Inflammatory macrophage (primary cell): ENCODE measurements around the gene NAA10.
A peak's percentile ranks its signal among the peaks of the same experiment; 100 is the strongest.

Experiments
- DNase-seq, 2 donors: peaks; one replicate each; pipeline ENCODE4 v3.0.0-alpha.2; 2020 to 2022

The NAA10 gene

DNA sequence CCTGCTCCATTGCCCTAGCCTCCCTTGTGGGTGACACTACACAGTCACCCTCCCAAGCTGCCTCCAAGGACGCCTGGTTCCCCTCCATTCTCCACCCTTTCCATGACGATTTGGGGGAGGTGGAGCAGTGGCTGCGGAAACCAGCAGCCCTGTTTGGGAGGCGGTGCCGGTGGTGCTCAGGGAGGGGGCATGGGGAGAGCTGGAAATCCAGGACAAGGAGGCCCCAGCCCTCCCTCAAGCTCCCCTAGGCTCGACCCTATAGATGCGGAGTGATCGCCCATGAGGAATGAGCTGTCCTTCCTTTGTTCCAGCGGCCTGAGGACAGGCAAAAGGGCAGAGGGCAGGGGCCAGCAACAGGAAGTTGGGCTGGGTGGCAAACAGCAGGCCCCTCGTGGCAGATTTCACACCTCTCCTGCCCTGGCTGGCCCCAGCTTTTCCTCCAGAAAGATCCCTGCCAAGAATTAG is 13.2 kb upstream of the NAA10 start:
- no peak for DNase-seq

- peak; percentile 74 to 79 for DNase-seq
Observed at GRCh38 chrX:153947009-153947769, 12.4 kb upstream of the NAA10 start.

DNA sequence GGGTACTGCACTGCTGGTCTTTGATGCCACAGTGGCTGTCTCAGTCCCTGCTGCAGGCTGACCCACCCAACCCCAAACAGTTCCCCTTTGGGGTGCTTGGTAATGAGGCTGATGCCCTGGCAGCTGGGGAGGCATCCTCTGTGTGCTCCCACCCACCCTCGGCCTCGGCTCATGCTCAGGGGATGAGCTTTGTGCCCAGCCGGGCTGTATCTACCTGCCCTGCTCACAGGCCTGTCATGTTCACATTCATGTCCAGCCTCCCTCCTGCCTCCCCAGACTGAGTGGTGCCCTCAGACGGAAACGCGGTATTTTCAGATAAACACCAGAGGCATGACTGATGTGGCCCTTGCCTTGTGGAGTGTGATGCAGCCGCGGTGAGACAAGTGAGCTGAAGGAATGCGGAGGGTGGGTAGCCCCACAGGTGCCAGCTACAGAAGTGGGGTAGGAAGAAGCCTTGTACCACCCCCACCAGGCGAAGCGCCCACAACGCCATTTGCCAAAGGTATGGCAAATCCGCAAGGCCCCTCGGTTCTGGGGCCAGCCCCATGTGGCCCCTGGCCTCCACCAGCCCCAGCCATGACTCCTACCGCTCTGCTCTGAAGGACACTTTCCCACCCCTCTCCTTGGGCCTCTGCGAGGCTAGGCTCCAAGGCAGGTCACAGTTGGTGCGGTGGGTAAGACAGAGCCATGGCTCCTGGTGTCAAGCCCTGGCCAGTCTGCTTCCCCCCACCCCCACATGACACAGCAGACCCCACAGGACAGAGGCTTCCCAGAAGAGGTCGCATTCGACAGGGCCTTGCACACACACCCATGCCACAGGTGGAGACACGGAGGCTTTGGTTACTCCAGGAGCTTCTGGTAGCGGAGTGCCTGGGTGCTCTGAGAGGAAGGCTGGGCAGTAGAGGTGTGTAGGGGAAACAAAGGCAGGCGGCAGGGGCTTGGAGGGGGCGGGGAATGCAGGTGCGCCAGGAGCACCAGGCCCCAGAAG is 11.4 kb upstream of the NAA10 start:
- DNase-seq: no peak

DNA sequence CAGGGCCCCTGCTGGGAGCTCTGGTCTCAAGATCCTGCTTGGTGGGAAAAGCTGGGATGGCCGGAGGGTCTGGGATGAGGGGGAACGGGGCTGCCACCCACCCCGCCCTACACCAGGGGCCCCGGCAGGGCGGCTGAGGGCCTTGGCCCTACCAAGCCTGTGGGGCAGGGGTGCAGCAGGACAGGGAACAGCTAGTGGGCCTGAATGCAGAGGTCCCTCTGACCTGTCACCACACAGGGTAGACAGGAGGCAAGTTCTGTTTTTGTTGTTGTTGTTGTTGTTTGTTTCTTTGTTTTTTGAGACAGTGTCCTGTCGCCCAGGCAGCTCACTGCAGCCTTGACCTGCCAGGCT is 9.9 kb upstream of the NAA10 start:
- no peak for DNase-seq

GRCh38 chrX:153944140-153944799 is 9.4 kb upstream of the NAA10 start, which contains the start of gene RENBP:
TSS of gene RENBP (minus strand) at chrX:153944643. CDS start at chrX:153944610, 33 bp downstream.
- DNase-seq: peak; percentile 62 to 74

DNA sequence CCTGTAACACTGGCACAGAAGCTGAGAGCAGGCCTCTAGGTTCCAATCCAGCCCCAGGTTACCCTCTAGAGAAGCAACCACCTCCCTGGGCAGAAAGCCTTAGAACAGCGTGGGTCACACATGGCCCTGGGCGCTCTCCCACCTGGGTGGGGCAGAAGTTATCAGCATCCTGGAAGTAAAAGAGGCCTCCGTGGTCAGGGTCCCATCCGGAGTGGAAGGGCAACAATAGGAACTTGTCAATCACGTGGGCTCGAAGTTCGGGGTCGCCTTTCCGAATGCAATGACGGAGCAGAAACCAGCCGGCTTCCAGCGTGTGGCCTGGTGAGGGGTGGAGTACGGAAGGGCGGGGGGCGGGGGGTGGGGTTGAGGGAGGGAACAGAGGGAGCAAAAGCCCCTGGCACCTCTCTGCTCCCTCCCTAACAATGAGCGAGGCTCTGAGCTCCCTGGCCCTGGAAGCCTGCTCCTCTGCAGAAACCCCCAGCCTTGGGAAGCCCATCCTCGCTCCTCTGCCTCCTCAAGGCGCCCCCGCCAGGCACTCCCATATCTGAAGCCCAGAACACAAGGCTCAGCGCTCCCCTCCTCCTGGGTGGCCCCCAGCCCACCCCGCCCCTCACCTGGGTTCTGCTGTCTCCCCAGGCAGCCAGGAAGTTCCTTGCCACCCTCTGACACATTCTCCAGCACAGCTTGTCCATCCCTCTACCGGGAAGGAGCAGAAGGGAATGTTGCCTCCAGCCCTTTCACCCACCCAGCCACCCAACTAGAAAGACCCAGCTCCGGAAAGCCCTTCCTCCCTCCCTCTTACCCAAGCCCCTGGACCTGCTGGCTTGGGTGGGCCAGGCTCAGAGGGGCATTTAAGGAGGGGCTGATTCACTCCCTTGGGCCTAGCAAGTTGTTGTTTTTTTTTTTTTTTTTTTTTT is 6.8 kb upstream of the NAA10 start:
- DNase-seq: no peak

- DNase-seq: no peak
Observed at GRCh38 chrX:153939573-153939972, 4.7 kb upstream of the NAA10 start.

GRCh38 chrX:153938226-153938786 is 3.5 kb upstream of the NAA10 start:
- no peak for DNase-seq

- no peak for DNase-seq
Observed at GRCh38 chrX:153937056-153937455, 2.2 kb upstream of the NAA10 start.

DNA sequence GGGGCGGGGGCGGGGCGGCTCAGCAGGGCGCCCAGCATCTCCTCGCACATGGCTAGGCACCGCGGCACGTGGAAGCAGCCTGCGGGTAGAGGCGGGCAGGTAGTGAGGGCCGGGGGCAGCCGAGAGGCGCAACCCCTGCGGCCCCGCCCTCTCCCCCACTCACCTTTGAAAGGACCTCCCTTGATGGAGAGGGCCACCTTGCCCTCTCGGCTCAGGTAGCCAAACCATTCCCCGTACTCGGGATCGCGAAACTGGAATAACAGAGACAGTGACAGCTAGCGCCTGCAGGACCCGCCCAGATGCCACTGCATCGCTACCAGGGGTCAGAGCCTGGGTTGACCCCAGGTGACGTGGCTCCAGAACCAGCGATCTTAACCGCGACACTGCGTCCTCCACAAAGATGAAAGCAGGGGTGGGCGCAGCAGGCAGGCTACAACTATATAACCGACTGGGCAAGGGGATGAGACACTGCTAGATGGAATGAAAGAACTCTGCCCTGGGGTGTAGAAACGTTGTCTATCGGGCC is 552 bp upstream of the NAA10 start:
- peak in 1 of 2 donors; percentile 3 for DNase-seq

- no peak for DNase-seq
Observed at GRCh38 chrX:153934148-153934761, 582 bp downstream of the NAA10 start.

DNA sequence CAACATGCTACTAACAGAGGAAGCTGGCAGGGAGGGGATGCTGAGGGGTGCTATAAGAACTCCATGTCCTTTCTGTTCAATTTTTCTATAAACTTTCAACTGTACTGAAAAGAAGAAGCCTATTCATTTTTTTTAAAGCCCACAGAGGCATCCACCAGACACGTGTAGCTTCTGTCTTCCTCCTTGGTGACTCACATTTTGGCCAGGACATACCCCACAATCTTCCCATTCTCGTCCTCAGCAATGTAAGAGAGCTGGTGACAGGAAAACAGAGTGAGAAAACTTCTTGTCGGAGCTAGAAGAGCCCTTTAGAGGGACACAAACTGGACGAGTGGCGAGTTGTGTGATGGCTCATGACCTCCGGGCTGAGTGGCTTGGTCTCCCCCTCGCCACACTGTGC is 1.1 kb downstream of the NAA10 start:
- peak; percentile 36 to 48 for DNase-seq

DNA sequence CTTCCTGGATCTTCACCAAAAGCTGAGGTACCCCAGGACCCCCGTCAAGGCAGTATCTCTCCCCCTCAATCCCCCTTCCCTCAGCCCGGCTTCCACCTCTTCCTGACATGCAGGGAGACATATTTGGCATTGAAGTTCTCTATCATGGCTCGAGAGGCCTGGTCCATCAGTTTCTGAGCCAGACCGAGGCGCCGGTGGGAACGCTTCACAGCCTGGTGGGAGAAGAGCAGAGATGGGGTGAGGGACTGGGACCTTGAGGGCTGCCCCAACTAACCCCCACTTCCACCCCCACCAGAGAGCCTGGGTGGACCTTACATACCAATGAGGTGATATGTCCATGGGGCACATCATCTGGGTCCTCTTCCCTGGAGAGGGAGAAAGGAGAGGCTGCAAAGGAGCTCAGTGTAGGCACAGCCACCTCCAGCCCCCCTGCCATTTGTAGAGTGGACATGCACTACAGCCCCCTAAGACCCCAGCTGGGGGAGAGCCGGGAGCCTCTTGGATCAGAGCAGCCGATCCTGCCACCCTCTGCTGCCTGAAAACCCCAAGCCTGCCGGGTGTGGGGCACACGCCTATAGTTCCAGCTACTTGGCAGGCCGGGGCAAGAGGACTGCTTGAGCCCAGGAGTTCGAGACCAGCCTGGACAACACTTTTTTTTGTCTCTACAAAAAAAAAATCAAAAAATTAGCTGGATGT is 2.5 kb downstream of the NAA10 start:
- no peak for DNase-seq

DNA sequence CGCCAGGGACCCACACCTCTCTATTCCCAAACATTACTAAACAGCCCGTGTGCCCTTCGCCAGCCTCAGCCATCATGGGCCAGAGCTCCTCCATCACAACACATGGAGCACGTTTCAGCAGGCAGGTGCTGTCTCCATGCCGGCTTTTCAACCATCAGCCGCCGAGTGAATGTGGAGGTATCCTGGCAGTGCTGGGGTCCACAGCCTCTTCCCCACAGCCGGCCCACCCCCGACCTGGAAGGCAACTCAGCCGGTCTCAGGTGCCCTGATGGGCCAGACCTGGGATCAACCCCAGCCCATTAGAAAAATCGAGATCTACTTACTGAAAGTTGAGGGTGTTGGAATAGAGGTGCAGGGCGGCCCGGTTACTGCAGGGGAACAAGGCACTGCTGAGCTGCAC is 3.1 kb downstream of the NAA10 start:
- DNase-seq: no peak

GRCh38 chrX:153931151-153931550 is 3.7 kb downstream of the NAA10 start:
- DNase-seq: no peak

DNA sequence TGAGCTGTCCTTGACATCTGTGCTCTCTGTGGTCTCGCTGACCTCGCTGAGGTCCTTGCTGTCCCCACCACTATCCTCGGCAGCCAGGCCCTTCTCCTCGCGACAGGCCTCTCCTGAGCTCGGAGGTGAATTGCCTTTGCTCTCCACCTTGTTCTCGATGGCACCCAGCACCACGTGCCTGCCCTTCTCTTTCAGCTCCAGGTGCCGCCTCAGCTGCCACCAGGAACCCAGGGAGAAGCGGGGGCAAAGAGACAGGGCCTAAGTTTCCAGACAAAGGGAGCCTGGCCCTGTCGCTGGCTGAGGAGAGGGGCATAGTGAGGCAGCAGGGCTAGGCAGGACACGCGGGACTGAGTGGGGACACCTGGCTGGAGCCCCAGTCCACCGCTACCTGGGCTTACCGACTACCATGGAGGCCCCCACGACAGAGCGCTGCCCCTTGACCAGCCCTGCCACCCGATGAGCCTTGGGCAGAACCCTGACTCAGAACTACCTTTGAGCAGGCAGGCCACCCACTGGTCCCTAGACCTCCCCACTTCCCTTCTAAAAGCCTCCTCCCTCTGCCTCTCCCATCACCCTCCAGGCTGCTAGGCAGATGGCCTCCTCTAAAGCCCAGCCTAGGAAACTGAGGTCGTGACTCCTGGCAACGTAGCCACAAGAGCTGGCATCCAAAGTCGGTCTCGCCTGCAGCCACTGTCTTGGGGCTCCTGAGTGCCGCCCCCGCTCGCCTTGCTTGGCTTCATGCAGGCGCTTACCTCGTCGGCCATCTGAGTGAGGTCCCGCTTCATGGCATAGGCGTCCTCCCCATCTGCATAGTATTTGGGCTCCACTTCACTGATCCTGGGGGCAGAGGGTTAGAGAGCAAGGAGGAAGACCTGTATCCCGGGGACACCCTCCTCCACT is 4.6 kb downstream of the NAA10 start:
- DNase-seq: no peak

GRCh38 chrX:153929576-153929975 is 5.3 kb downstream of the NAA10 start:
- no peak for DNase-seq

DNA sequence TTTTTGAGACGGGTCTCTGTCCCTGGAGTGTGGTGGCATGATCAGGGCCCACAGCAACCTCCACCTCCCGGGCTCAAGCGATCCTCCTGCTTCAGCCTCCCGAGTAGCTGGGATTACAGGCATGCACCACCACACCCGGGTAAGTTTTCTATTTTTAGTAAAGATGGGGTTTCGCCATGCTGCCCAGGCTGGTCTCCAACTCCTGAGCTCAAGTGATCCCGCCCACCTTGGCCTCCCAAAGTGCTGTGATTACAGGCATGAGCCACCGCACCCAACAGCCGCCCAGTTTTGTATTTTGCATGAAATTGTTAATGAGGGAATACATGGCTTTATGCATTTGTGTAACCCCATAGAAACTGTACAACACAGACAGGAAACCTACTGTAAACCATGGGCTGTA is 6.0 kb downstream of the NAA10 start:
- peak in 1 of 2 donors; percentile 12 for DNase-seq
